ENCODE data around the gene TWIST2. TPM values are rescaled to one million over a fixed set of nuclear protein-coding genes. Genes with fewer than 3 reads are reported as not detected.

TWIST2 gene
- total RNA-seq, 1 experiment from 2014 or later = not detected

DNA sequence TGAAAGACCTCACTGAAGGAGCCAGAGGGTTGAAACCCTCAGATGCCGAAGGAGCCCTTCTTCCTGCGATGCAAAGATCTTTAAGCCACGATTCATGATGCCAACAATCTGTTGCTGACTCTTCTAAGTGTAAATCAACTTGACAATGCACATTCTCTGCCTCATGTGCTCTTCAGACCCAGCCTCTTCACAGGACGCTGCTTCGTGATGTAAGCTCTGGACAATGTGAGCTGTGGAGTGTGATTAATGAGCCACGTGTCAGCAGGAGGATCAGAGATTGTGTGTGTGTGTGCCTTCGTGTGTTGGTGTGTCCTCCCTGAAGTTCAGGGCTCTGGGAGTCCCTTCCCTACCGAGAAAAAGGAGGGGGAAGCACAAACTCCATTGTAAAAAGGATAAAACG lies 26.5 kb upstream of the TWIST2 start:
- H3K36me3 ChIP-seq (ENCODE audit: insufficient read depth, low read length, poor library complexity, severe bottlenecking) = no peaks in the 10 kb centered on the region
- no TSS peak for BruUV-seq (replicated peaks)
- peaks cover 4% of the 10 kb centered on the region for H3K9me3 ChIP-seq (ENCODE audit: low read depth, low read length, poor library complexity, severe bottlenecking)
- TF ChIP-seq CTCF (conservative IDR thresholded peaks at IDR 0.05; ENCODE audit: low read depth, low read length) = no peak
- TF ChIP-seq EZH2 (IDR thresholded peaks at IDR 0.05; ENCODE audit: borderline replicate concordance, low read depth, low read length, poor library complexity, severe bottlenecking) = no peak
- H3K4me3 ChIP-seq (ENCODE audit: low read depth, low read length, poor library complexity, severe bottlenecking) = no peak overlapping the region
- H3K4me1 ChIP-seq (ENCODE audit: insufficient read depth, low read length, poor library complexity, severe bottlenecking) = no peaks in the 10 kb centered on the region
- POLR2A ChIA-PET (ENCODE audit: low non-redundant PET) = no interaction called here
- no peak overlapping the region for H3K27ac ChIP-seq (ENCODE audit: low read depth, low read length, poor library complexity, severe bottlenecking)
- H3K27me3 ChIP-seq (replicated peaks; ENCODE audit: insufficient read depth, low read depth, low read length, poor library complexity) = peaks cover 26% of the 10 kb centered on the region
- peak; percentile 5 for DNase-seq (ENCODE audit: low spot score)
- intact Hi-C loops (cut with micrococcal nuclease; ENCODE audit: unreplicated experiment) = no loop called here
- CTCF ChIA-PET = no interaction called here

GRCh38 chr2:238821944-238822670 lies 25.8 kb upstream of the TWIST2 start:
- DNase-seq (ENCODE audit: low spot score) = no peak
- peaks cover 28% of the 10 kb centered on the region for H3K27me3 ChIP-seq (replicated peaks; ENCODE audit: insufficient read depth, low read depth, low read length, poor library complexity)
- ChIA-PET POLR2A (ENCODE audit: low non-redundant PET) (no interaction called here), CTCF (no interaction called here)
- BruUV-seq (replicated peaks) = no TSS peak
- peaks cover 4% of the 10 kb centered on the region for H3K9me3 ChIP-seq (ENCODE audit: low read depth, low read length, poor library complexity, severe bottlenecking)
- H3K4me1 ChIP-seq (ENCODE audit: insufficient read depth, low read length, poor library complexity, severe bottlenecking) = no peaks in the 10 kb centered on the region
- intact Hi-C loops (cut with micrococcal nuclease; ENCODE audit: unreplicated experiment) = no loop called here
- no peaks in the 10 kb centered on the region for H3K36me3 ChIP-seq (ENCODE audit: insufficient read depth, low read length, poor library complexity, severe bottlenecking)
- no peak overlapping the region for H3K4me3 ChIP-seq (ENCODE audit: low read depth, low read length, poor library complexity, severe bottlenecking)
- no peak overlapping the region for H3K27ac ChIP-seq (ENCODE audit: low read depth, low read length, poor library complexity, severe bottlenecking)
- no peak for TF ChIP-seq CTCF (conservative IDR thresholded peaks at IDR 0.05; ENCODE audit: low read depth, low read length)
- TF ChIP-seq EZH2 (IDR thresholded peaks at IDR 0.05; ENCODE audit: borderline replicate concordance, low read depth, low read length, poor library complexity, severe bottlenecking) = no peak

GRCh38 chr2:238822955-238823354 lies 24.9 kb upstream of the TWIST2 start:
- intact Hi-C loops (cut with micrococcal nuclease; ENCODE audit: unreplicated experiment) = no loop called here
- peaks cover 4% of the 10 kb centered on the region for H3K9me3 ChIP-seq (ENCODE audit: low read depth, low read length, poor library complexity, severe bottlenecking)
- no peak for TF ChIP-seq CTCF (conservative IDR thresholded peaks at IDR 0.05; ENCODE audit: low read depth, low read length)
- no peak for TF ChIP-seq EZH2 (IDR thresholded peaks at IDR 0.05; ENCODE audit: borderline replicate concordance, low read depth, low read length, poor library complexity, severe bottlenecking)
- ChIA-PET POLR2A (ENCODE audit: low non-redundant PET) (no interaction called here), CTCF (no interaction called here)
- no TSS peak for BruUV-seq (replicated peaks)
- H3K36me3 ChIP-seq (ENCODE audit: insufficient read depth, low read length, poor library complexity, severe bottlenecking) = no peaks in the 10 kb centered on the region
- no peaks in the 10 kb centered on the region for H3K4me1 ChIP-seq (ENCODE audit: insufficient read depth, low read length, poor library complexity, severe bottlenecking)
- DNase-seq (ENCODE audit: low spot score) = no peak
- peaks cover 36% of the 10 kb centered on the region for H3K27me3 ChIP-seq (replicated peaks; ENCODE audit: insufficient read depth, low read depth, low read length, poor library complexity)
- H3K27ac ChIP-seq (ENCODE audit: low read depth, low read length, poor library complexity, severe bottlenecking) = no peak overlapping the region
- H3K4me3 ChIP-seq (ENCODE audit: low read depth, low read length, poor library complexity, severe bottlenecking) = no peak overlapping the region
